ENCODE data around the gene PDE8B.
"Not testable (repeated sequence)": the region's sequence is repeated elsewhere in the genome, so short reads cannot be mapped to it uniquely, and the experiment has no call there.

The PDE8B gene

GRCh38 chr5:77366717-77367500 lies 156.4 kb downstream of the PDE8B start:
- DNase-seq (ENCODE audit: low read depth): no peak

GRCh38 chr5:77367741-77368140 lies 157.3 kb downstream of the PDE8B start:
- peak; percentile 67 for DNase-seq (ENCODE audit: low read depth)

- no peak for DNase-seq (ENCODE audit: low read depth)
Observed at GRCh38 chr5:77368367-77368766, 157.9 kb downstream of the PDE8B start.

- DNase-seq (ENCODE audit: low read depth): no peak
Observed at GRCh38 chr5:77369566-77369965, 159.1 kb downstream of the PDE8B start.

GRCh38 chr5:77374686-77375085 lies 164.2 kb downstream of the PDE8B start:
- DNase-seq (ENCODE audit: low read depth): no peak

- DNase-seq (ENCODE audit: low read depth): no peak
Observed at GRCh38 chr5:77376609-77377300, 166.3 kb downstream of the PDE8B start.

- DNase-seq (ENCODE audit: low read depth): no peak
Observed at GRCh38 chr5:77379558-77380061, 169.1 kb downstream of the PDE8B start.

GRCh38 chr5:77380636-77381035 lies 170.2 kb downstream of the PDE8B start:
- DNase-seq (ENCODE audit: low read depth): no peak

GRCh38 chr5:77383336-77383735 lies 172.9 kb downstream of the PDE8B start:
- not testable (repeated sequence) for DNase-seq (ENCODE audit: low read depth)

- not testable (repeated sequence) for DNase-seq (ENCODE audit: low read depth)
Observed at GRCh38 chr5:77386340-77386739, 175.9 kb downstream of the PDE8B start.

- no peak for DNase-seq (ENCODE audit: low read depth)
Observed at GRCh38 chr5:77389746-77390145, 179.3 kb downstream of the PDE8B start.

GRCh38 chr5:77390221-77390620 lies 179.7 kb downstream of the PDE8B start:
- DNase-seq (ENCODE audit: low read depth): no peak

- DNase-seq (ENCODE audit: low read depth): peak; percentile 61
Observed at GRCh38 chr5:77390795-77391194, 180.3 kb downstream of the PDE8B start.

GRCh38 chr5:77391240-77391765 lies 180.8 kb downstream of the PDE8B start:
- no peak for DNase-seq (ENCODE audit: low read depth)

- no peak for DNase-seq (ENCODE audit: low read depth)
Observed at GRCh38 chr5:77394064-77394715, 183.7 kb downstream of the PDE8B start.

GRCh38 chr5:77396017-77396416 lies 185.5 kb downstream of the PDE8B start:
- DNase-seq (ENCODE audit: low read depth): no peak

- DNase-seq (ENCODE audit: low read depth): no peak
Observed at GRCh38 chr5:77397686-77398292, 187.3 kb downstream of the PDE8B start.

- DNase-seq (ENCODE audit: low read depth): no peak
Observed at GRCh38 chr5:77398458-77398857, 188.0 kb downstream of the PDE8B start.

GRCh38 chr5:77398896-77399295 lies 188.4 kb downstream of the PDE8B start:
- peak; percentile 18 for DNase-seq (ENCODE audit: low read depth)

GRCh38 chr5:77400645-77401044 lies 190.2 kb downstream of the PDE8B start:
- peak; percentile 24 for DNase-seq (ENCODE audit: low read depth)

- no peak for DNase-seq (ENCODE audit: low read depth)
Observed at GRCh38 chr5:77402796-77403195, 192.3 kb downstream of the PDE8B start.

GRCh38 chr5:77407152-77407551 lies 196.7 kb downstream of the PDE8B start:
- no peak for DNase-seq (ENCODE audit: low read depth)
